Measurements from ENCODE around the gene PHF20. TPM values are rescaled to one million over a fixed set of nuclear protein-coding genes. Genes with fewer than 3 reads are reported as not detected.
A peak's percentile ranks its signal among the peaks of the same experiment; 100 is the strongest.

PHF20 gene
- total RNA-seq, 1 donor from 2014 or later: 37.6 TPM

DNA sequence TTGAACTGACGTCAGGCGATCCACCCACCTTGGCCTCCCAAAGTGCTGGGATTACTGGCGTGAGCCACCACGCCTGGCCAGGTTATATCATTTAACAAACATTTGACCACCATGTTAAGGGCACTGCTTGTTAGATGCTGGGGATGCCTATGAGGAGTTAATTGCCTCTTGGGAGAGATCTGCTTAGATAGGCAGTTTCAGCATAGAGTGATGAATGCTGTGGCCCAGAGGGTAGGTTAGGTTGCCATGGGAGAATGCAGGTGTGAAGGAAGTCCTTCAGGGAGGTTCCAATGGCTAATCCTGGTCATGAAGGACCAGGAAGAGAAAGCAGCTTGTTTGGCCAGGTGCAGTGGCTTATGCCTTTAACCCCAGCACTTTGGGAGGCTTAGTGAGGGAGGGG, 17.0 kb downstream of the PHF20 start:
- H3K4me3 Mint-ChIP-seq: no peak overlapping the region
- TF ChIP-seq, protein P1, sequence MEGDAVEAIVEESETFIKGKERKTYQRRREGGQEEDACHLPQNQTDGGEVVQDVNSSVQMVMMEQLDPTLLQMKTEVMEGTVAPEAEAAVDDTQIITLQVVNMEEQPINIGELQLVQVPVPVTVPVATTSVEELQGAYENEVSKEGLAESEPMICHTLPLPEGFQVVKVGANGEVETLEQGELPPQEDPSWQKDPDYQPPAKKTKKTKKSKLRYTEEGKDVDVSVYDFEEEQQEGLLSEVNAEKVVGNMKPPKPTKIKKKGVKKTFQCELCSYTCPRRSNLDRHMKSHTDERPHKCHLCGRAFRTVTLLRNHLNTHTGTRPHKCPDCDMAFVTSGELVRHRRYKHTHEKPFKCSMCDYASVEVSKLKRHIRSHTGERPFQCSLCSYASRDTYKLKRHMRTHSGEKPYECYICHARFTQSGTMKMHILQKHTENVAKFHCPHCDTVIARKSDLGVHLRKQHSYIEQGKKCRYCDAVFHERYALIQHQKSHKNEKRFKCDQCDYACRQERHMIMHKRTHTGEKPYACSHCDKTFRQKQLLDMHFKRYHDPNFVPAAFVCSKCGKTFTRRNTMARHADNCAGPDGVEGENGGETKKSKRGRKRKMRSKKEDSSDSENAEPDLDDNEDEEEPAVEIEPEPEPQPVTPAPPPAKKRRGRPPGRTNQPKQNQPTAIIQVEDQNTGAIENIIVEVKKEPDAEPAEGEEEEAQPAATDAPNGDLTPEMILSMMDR (conservative IDR thresholded peaks at IDR 0.05): no peak
- peak overlapping the region; percentile 48 for H3K27ac Mint-ChIP-seq
- no peaks in the 10 kb centered on the region for H3K9me3 Mint-ChIP-seq
- no peaks in the 10 kb centered on the region for H3K27me3 Mint-ChIP-seq
- DNase-seq (ENCODE audit: extremely low spot score, unreplicated experiment): no peak
- peaks cover 7% of the 10 kb centered on the region for H3K36me3 Mint-ChIP-seq
- peaks cover 3% of the 10 kb centered on the region for H3K4me1 Mint-ChIP-seq (ENCODE audit: unreplicated experiment)

DNA sequence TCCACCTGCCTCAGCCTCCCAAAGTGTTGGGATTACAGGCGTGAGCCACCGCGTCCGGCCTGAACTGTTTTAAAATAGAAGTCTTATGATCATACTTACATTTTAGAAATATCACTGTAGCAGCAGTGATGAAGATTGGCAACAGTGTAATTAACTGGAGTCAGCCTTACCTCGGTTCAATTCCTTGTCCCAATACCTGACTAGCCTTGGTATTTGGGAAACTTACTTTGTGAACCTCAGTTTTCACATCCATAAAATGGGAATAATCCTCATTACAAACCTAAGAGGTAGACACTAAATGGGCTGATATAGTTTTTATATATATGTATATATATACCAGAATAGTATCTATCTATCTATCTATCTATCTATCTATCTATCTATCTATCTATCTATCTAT, 19.3 kb downstream of the PHF20 start:
- Mint-ChIP-seq H3K4me1 (ENCODE audit: unreplicated experiment) (peaks cover 8% of the 10 kb centered on the region), H3K9me3 (no peaks in the 10 kb centered on the region), H3K27ac (no peak overlapping the region), H3K36me3 (peaks cover 11% of the 10 kb centered on the region), H3K27me3 (no peaks in the 10 kb centered on the region), H3K4me3 (no peak overlapping the region)
- TF ChIP-seq, protein P1 (conservative IDR thresholded peaks at IDR 0.05): no peak
- DNase-seq (ENCODE audit: extremely low spot score, unreplicated experiment): no peak

DNA sequence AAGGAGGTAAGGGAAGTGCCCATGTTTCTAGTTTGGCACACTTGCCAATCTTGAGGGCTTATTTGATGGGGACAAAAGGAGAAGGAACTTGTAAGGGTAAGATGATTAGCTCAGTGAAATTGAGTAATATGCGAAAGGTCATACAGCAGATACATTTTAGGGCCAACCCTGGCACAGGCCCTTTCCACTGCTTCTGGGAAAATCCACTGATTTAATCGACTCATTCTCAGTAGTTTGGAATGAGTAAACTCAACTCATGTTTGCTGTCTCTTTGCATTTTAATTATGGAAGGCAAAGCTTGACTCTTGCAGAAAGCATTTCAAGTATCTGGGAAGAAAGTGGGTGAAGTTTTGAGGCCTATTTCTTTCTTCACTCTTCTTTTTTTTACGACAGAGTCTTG, 20.0 kb downstream of the PHF20 start:
- peaks cover 11% of the 10 kb centered on the region for H3K36me3 Mint-ChIP-seq
- DNase-seq (ENCODE audit: extremely low spot score, unreplicated experiment): no peak
- no peaks in the 10 kb centered on the region for H3K27me3 Mint-ChIP-seq
- peaks cover 8% of the 10 kb centered on the region for H3K4me1 Mint-ChIP-seq (ENCODE audit: unreplicated experiment)
- TF ChIP-seq, protein P1 (conservative IDR thresholded peaks at IDR 0.05): no peak
- H3K4me3 Mint-ChIP-seq: no peak overlapping the region
- no peaks in the 10 kb centered on the region for H3K9me3 Mint-ChIP-seq
- no peak overlapping the region for H3K27ac Mint-ChIP-seq

DNA sequence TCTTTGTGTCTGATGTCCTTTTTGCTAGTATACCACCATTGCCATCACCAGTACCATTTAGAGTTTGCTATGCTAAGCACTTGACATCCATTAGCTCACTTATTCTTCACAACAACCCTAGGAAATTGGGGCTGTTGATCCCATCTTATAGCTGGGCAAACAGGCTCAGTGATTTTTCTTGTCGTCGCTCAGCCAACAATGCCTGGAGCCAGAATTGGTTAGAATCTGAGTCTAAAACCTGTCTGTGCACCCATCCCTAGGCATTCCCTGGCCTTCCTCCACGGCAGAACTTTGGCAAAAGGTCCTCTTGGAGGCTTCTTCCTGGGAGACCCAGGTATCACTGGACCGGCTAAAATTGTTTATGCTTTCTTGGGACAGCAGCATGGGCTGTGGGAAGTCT, 20.9 kb downstream of the PHF20 start:
- H3K4me3 Mint-ChIP-seq: no peak overlapping the region
- TF ChIP-seq, protein P1 (conservative IDR thresholded peaks at IDR 0.05): no peak
- peaks cover 8% of the 10 kb centered on the region for H3K4me1 Mint-ChIP-seq (ENCODE audit: unreplicated experiment)
- H3K9me3 Mint-ChIP-seq: no peaks in the 10 kb centered on the region
- peak overlapping the region; percentile 41 for H3K27ac Mint-ChIP-seq
- peaks cover 11% of the 10 kb centered on the region for H3K36me3 Mint-ChIP-seq
- H3K27me3 Mint-ChIP-seq: no peaks in the 10 kb centered on the region
- no peak for DNase-seq (ENCODE audit: extremely low spot score, unreplicated experiment)

DNA sequence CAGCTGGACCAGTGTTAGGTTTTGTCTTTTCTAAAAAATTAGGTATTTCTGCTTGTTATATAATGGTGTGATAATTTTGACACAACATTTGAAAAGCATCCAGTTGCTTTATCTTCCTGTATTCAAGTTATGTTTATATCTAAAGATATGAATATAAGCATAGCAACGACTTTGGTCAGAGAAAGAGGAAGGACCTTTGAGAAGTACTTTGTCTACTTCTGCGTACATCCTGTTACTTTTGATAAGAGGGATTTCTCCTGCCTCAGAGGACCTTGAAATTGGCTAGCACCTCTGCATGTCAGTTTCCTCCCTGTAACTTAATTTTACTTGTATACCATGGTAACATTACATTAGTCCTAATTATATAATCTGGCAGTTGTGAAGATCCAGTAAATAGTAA, 24.8 kb downstream of the PHF20 start:
- no peaks in the 10 kb centered on the region for H3K9me3 Mint-ChIP-seq
- H3K27me3 Mint-ChIP-seq: no peaks in the 10 kb centered on the region
- no peak for DNase-seq (ENCODE audit: extremely low spot score, unreplicated experiment)
- no peak overlapping the region for H3K4me3 Mint-ChIP-seq
- no peak overlapping the region for H3K27ac Mint-ChIP-seq
- TF ChIP-seq, protein P1 (conservative IDR thresholded peaks at IDR 0.05): no peak
- H3K4me1 Mint-ChIP-seq (ENCODE audit: unreplicated experiment): peaks cover 6% of the 10 kb centered on the region
- H3K36me3 Mint-ChIP-seq: peaks cover 14% of the 10 kb centered on the region

DNA sequence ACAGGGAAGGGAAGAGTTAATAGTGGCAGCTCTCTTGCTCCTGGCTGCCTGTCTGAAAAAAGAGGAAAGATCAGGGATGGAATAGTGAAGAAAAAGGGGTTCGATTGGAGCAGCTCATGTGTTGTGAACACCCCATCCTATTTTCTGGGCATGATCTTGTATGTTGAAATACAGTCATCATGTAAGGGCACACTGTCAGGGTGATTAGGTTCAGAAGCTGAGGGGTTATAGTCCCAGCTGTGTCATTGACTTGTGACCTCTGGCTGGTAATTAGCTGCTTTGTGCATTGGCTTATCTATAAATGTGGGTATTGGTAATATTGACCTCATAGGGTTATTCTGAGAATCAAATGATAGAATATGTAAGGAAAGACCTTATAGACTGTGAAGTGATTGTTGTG, 30.1 kb downstream of the PHF20 start:
- DNase-seq (ENCODE audit: extremely low spot score, unreplicated experiment): no peak
- Mint-ChIP-seq H3K9me3 (no peaks in the 10 kb centered on the region), H3K4me3 (no peak overlapping the region)

More for the DNA sequence above, 30.1 kb downstream of the PHF20 start:
- Mint-ChIP-seq H3K36me3 (peaks cover 13% of the 10 kb centered on the region), H3K27me3 (no peaks in the 10 kb centered on the region), H3K27ac (no peak overlapping the region), H3K4me1 (ENCODE audit: unreplicated experiment) (no peaks in the 10 kb centered on the region)
- TF ChIP-seq, protein P1 (conservative IDR thresholded peaks at IDR 0.05): no peak
